Measurements from ENCODE around the gene PON2. TPM values are rescaled to one million over a fixed set of nuclear protein-coding genes. Genes with fewer than 3 reads are reported as not detected.

Gene PON2
- total RNA-seq, 4 donors from 2014 or later, result 90.2 to 187 (median 117) TPM

GRCh38 chr7:95373323-95373722 is 61.5 kb downstream of the PON2 start:
- H3K27me3 ChIP-seq, result no peaks in the 10 kb centered on the region
- DNase-seq (ENCODE audit: low spot score in 2 of 2), result no peak
- H3K4me1 ChIP-seq, result no peaks in the 10 kb centered on the region
- H3K4me3 ChIP-seq, result no peak overlapping the region
- no peak for TF ChIP-seq POLR2A (IDR thresholded peaks at IDR 0.05)
- no peak for TF ChIP-seq POLR2AphosphoS5 (IDR thresholded peaks at IDR 0.05)
- TF ChIP-seq EP300 (IDR thresholded peaks at IDR 0.05), result no peak
- no peak for TF ChIP-seq CTCF (IDR thresholded peaks at IDR 0.05)
- WGBS, result 79% methylated on average over 4 of the region's 4 CpGs
- H3K9me3 ChIP-seq, result no peaks in the 10 kb centered on the region
- H3K27ac ChIP-seq, result no peak overlapping the region
- no peaks in the 10 kb centered on the region for H3K36me3 ChIP-seq

- TF ChIP-seq EP300 (IDR thresholded peaks at IDR 0.05) (no peak), POLR2A (IDR thresholded peaks at IDR 0.05) (no peak), CTCF (IDR thresholded peaks at IDR 0.05) (no peak), POLR2AphosphoS5 (IDR thresholded peaks at IDR 0.05) (no peak)
- DNase-seq (ENCODE audit: low spot score in 2 of 2), result no peak
- peak overlapping the region; percentile 55 for H3K27ac ChIP-seq
- H3K9me3 ChIP-seq, result no peaks in the 10 kb centered on the region
- 73% methylated on average over 3 of the region's 3 CpGs for WGBS
- no peaks in the 10 kb centered on the region for H3K27me3 ChIP-seq
- no peaks in the 10 kb centered on the region for H3K4me1 ChIP-seq
- no peaks in the 10 kb centered on the region for H3K36me3 ChIP-seq
- no peak overlapping the region for H3K4me3 ChIP-seq
These were observed 66.6 kb downstream of the PON2 start for GRCh38 chr7:95368235-95368634.

GRCh38 chr7:95367606-95368005 is 67.2 kb downstream of the PON2 start:
- Histone ChIP-seq H3K4me1 (no peaks in the 10 kb centered on the region), H3K27me3 (no peaks in the 10 kb centered on the region), H3K27ac (peak overlapping the region; percentile 55), H3K4me3 (no peak overlapping the region), H3K9me3 (no peaks in the 10 kb centered on the region), H3K36me3 (no peaks in the 10 kb centered on the region)
- TF ChIP-seq CTCF (IDR thresholded peaks at IDR 0.05) (no peak), EP300 (IDR thresholded peaks at IDR 0.05) (no peak), POLR2A (IDR thresholded peaks at IDR 0.05) (no peak), POLR2AphosphoS5 (IDR thresholded peaks at IDR 0.05) (peak in 1 of 3 donors; percentile 24)
- WGBS, result 68% methylated on average over 1 of the region's 1 CpG
- no peak for DNase-seq (ENCODE audit: low spot score in 2 of 2)

GRCh38 chr7:95365151-95365550 is 69.7 kb downstream of the PON2 start:
- WGBS, result 95% methylated on average over 1 of the region's 1 CpG
- H3K36me3 ChIP-seq, result no peaks in the 10 kb centered on the region

GRCh38 chr7:95357623-95358022 is 77.2 kb downstream of the PON2 start:
- H3K36me3 ChIP-seq, result no peaks in the 10 kb centered on the region
- no peak overlapping the region for H3K27ac ChIP-seq
- no peaks in the 10 kb centered on the region for H3K27me3 ChIP-seq
- no peak overlapping the region for H3K4me3 ChIP-seq
- H3K9me3 ChIP-seq, result no peaks in the 10 kb centered on the region
- H3K4me1 ChIP-seq, result no peaks in the 10 kb centered on the region
- 26% methylated on average over 3 of the region's 3 CpGs for WGBS
- TF ChIP-seq POLR2AphosphoS5 (IDR thresholded peaks at IDR 0.05), result no peak
- no peak for DNase-seq (ENCODE audit: low spot score in 2 of 2)

More at GRCh38 chr7:95365151-95365550, 69.7 kb downstream of the PON2 start:
- Histone ChIP-seq H3K27me3 (no peaks in the 10 kb centered on the region), H3K27ac (no peak overlapping the region), H3K9me3 (no peaks in the 10 kb centered on the region), H3K4me1 (no peaks in the 10 kb centered on the region), H3K4me3 (no peak overlapping the region)
- no peak for DNase-seq (ENCODE audit: low spot score in 2 of 2)
- no peak for TF ChIP-seq POLR2AphosphoS5 (IDR thresholded peaks at IDR 0.05)
- TF ChIP-seq EP300 (IDR thresholded peaks at IDR 0.05), result no peak
- no peak for TF ChIP-seq POLR2A (IDR thresholded peaks at IDR 0.05)
- TF ChIP-seq CTCF (IDR thresholded peaks at IDR 0.05), result no peak

Other genes with a start within 250 kb of the PON2 start
- under 1 TPM in 2 of 4 donors, not detected in 2; 0.30 to 0.97 TPM for gene PON1, start 110.5 kb downstream of the PON2 start, total RNA-seq
- gene PON3, start 38.7 kb downstream of the PON2 start, total RNA-seq, result 10 to 100 TPM in 3 of 4 donors, 1 to 10 TPM in 1; 2.9 to 14.5 (median 11.7) TPM
- gene ASB4, start 50.9 kb upstream of the PON2 start, total RNA-seq, result under 1 TPM in 2 of 4 donors, not detected in 2; 0.13 to 0.31 TPM
- gene PDK4, start 161.5 kb upstream of the PON2 start, total RNA-seq, result 100 to 1,000 TPM in 3 of 4 donors, 10 to 100 TPM in 1; 84.2 to 975 (median 104) TPM